Regular cardiac myocyte (primary cell): Measurements from ENCODE around the gene UNC119. TPM values are rescaled to one million over a fixed set of nuclear protein-coding genes. Genes with fewer than 3 reads are reported as not detected.

Experiments
- total RNA-seq: library from RNA; depleted of rRNA; stranded (reverse); fragments of >200 nt; gene quantifications from 2 replicates; pipeline ENCODE4 v1.2.3, GENCODE V29; 2014

Gene UNC119
- total RNA-seq: 20.3 and 36.6 TPM in 2 replicates

DNA sequence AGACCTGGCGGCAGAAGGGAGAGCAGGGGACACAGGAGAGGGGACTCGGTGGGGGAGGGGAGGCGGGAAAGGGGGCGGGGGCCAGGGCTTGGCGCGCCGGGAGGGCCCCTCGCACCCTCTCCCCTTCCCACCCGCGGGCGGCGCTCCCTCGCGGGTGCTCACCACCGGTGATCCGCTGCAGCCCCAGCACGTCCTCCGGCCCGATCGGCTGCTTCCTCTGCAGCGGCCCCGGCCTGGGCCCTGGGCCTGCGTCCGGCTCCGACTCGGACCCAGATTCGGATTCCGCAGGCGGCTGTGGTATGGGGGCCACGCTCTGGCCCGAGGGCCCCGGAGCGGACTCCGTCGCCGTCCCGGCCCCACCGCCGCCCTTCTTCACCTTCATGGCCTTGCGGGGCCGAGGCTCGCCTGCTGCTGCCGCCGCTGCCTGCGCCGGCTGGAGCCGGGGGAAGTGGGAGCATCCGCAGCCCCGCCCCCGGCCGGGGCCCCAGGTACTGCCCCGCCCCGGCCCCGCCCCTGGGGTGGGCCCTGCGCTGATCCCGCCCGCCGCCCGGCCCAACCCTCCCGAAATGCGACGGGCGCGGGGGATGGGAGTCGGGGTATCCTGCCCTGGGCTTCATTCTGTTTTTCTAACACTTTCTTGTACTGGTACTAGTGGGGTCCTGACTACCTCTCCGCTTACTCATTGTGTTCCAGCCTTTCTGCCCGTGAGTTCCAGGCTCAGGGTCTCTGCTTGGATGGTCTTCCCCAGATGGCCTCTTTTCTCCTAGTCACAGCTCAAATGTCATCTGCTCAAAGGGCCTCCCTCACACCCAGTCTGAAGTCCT lies at the start of gene UNC119:
TSS of gene UNC119 (minus strand) at position 449 of the 824 bp plus-strand sequence. CDS start at position 382, 67 bp downstream.

DNA sequence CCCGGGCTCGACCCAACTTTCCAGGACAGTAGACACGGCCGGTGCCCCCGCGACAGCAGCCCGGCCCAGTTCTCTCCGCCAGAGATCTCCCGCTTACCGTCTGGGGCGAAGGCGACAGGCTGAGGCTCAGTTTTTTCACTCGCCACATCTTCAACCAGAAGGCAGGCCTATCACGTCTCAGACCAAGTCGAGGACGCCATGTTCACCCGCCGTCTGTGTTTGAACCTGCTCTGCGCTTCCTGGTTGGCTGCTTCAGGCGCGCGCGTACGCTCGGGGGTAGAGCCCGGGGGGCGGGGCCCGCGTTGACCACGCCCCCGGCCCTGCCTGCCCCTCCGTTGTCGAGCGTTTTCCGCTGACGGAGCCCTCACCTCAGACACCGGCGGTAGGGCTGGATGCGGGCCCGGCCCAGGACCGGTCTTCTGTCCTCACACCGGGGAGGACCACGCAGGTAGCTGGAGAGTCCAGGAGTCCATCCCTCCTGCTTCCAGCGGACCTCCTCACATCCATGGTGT lies 46.4 kb upstream of the UNC119 start, which contains the start of gene SPAG5:
TSS of gene SPAG5 (minus strand) at position 227 of the 512 bp plus-strand sequence. CDS start at position 148, 79 bp downstream.

DNA sequence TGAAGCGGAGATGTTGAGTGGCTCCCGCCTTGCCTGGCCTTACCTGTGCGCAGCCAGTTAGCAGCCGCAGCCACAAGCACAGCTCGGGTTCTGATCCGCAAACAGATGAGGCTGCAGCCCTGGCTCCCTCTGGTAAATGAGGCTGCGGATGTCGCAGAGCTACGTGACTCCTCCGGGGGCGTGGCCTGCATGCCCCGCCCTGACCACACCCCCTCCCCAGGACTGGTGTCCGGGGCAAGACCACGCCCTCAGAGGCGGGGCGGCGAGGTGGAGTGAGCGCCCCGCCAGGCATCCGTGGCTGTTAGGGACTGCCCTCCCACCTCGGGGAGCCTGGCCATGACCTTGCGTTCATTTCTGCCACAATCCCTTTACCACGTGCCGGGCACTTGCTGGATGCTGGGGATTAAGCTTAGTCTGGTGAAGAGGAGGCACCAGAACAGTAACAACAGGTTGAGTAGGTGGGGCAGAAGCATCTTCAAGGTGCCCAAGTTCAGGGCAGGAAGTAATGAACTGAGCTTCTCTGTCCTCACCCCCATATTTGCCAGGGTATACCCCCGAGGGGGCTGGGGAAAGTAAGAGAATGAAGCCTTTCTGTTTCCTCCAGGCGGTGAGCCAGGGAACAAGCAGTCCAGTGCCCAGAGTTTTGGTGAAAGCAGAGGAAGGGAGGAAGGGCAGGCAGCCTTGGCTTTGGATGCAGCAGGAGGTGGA lies 24.5 kb upstream of the UNC119 start, which contains the start of gene ALDOC:
TSS of gene ALDOC (minus strand) at position 138 of the 708 bp plus-strand sequence. CDS start 1,363 bp downstream, outside the sequence.

DNA sequence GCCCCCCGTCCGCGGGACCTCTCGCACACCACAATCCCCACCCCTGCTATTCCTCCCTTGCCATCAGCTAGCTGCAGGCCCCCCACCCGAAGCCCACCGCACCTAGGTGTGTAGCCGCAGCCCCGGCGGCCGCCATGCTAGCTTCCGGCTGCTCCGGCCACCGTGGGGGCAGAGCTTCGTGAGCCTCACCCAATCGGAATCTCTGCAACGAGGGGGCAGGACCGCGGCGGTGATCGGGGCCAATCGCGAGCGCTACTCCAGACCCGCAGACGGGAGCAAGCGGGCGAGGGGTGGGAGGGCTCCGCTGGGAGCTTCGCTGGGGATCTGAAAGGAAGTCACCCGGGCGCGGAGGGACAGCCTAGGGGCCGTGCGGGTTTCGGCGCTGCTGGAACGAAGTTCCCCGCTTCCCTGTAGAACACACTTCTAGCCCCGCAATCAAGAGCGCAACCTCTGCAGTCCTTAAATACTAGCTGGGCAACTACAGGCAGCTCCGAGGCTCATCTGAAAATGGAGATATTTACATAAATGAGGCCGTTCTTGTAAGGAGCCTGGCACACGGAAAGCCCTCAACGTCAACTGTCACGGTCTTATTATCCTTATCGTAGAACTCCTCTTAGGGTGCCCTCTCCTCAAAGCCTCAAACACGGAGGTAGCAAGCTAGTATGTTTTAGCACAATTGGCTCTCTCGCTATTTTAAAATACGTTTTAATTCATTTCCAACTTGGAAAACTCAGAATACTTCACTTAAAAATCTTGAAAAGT lies 19.1 kb upstream of the UNC119 start, which contains the start of gene PIGS:
TSS of gene PIGS (minus strand) at position 164 of the 762 bp plus-strand sequence. CDS start at position 136, 28 bp downstream.

DNA sequence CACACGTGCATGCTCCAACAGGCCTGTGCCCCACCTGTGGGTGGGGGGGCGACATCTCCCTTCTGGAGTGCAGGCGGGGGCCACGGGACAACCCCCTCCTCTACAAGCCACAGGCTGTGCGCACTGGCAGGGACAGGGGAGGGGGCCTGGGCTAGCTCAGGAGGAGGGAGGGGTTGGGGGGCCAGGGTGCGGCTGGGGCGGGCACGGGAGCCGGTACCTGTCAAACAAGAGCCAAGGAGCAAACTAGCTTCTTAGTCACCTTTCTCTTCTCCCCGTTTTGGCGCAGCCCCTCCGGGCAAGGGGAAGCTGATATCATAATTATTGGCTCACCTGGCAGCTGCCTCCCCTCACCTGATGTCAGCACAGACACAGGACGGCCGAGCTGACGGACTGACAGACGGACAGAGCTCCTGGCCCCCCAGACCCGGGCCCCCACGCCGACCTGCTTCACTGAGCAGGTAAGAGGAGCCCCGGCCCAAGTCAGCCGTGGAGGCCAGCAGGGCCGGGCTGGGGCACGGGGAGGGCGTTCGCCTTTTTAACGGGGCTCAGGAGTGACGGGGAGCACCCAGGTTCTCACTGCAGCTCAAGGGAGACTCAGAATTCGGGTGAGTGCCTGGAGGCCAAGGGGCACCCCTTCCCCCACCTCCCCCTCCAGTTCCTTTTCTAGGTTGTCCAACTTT lies 46.3 kb downstream of the UNC119 start, which contains the start of gene FOXN1:
TSS of gene FOXN1 (plus strand) at position 363 of the 680 bp plus-strand sequence. CDS start 17,622 bp downstream, outside the sequence.

Other genes starting within 250 kb of the UNC119 start
- 9.0 and 14.6 TPM in 2 replicates for gene TMEM97, start 233.4 kb downstream of the UNC119 start, total RNA-seq
- gene IFT20, start 217.2 kb downstream of the UNC119 start, total RNA-seq: 76.1 and 78.4 TPM in 2 replicates
- gene TNFAIP1, start 216.9 kb downstream of the UNC119 start, total RNA-seq: 26.5 and 29.5 TPM in 2 replicates
- gene POLDIP2, start 195.1 kb downstream of the UNC119 start, total RNA-seq: 65.4 and 101 TPM in 2 replicates
- gene SEBOX, start 187.4 kb downstream of the UNC119 start, total RNA-seq: not detected in 2 replicates
- 0.19 and 7.0 TPM in 2 replicates for gene VTN, start 182.3 kb downstream of the UNC119 start, total RNA-seq
- 5.9 and 7.5 TPM in 2 replicates for gene SARM1, start 180.9 kb downstream of the UNC119 start, total RNA-seq
- 5.8 and 11.6 TPM in 2 replicates for gene SLC46A1, start 146.4 kb downstream of the UNC119 start, total RNA-seq
- not detected in 2 replicates for gene SLC13A2, start 79.0 kb downstream of the UNC119 start, total RNA-seq
- not detected in 2 replicates for gene FOXN1, start 46.3 kb downstream of the UNC119 start, total RNA-seq
- 55.8 and 71.6 TPM in 2 replicates for gene PIGS, start 18.9 kb upstream of the UNC119 start, total RNA-seq
- 46.6 and 129 TPM in 2 replicates for gene ALDOC, start 24.3 kb upstream of the UNC119 start, total RNA-seq
- 6.5 and 67.5 TPM in 2 replicates for gene SPAG5, start 46.4 kb upstream of the UNC119 start, total RNA-seq
- 3.3 and 5.6 TPM in 2 replicates for gene RSKR, start 61.6 kb upstream of the UNC119 start, total RNA-seq
- 162 and 207 TPM in 2 replicates for gene BLTP2, start 92.5 kb upstream of the UNC119 start, total RNA-seq
- 77.2 and 85.3 TPM in 2 replicates for gene SDF2, start 109.3 kb upstream of the UNC119 start, total RNA-seq
- gene SUPT6H, start 109.6 kb upstream of the UNC119 start, total RNA-seq: 36.4 and 50.2 TPM in 2 replicates
- gene PROCA1, start 159.3 kb upstream of the UNC119 start, total RNA-seq: 1.1 and 1.3 TPM in 2 replicates
- gene RAB34, start 165.2 kb upstream of the UNC119 start, total RNA-seq: 154 and 167 TPM in 2 replicates
- gene RPL23A, start 167.4 kb upstream of the UNC119 start, total RNA-seq: 436 and 732 TPM in 2 replicates
- 3.9 and 8.8 TPM in 2 replicates for gene TLCD1, start 173.6 kb upstream of the UNC119 start, total RNA-seq
- 2.1 and 2.3 TPM in 2 replicates for gene NEK8, start 176.2 kb upstream of the UNC119 start, total RNA-seq
- 18.0 and 38.9 TPM in 2 replicates for gene TRAF4, start 191.4 kb upstream of the UNC119 start, total RNA-seq